ENCODE data around the gene NRXN2. TPM values are rescaled to one million over a fixed set of nuclear protein-coding genes. Genes with fewer than 3 reads are reported as not detected.
A peak's percentile ranks its signal among the peaks of the same experiment; 100 is the strongest.

Gene NRXN2
- total and polyA plus RNA-seq, 4 donors: 2.6 to 35.9 (median 15.6) TPM

DNA sequence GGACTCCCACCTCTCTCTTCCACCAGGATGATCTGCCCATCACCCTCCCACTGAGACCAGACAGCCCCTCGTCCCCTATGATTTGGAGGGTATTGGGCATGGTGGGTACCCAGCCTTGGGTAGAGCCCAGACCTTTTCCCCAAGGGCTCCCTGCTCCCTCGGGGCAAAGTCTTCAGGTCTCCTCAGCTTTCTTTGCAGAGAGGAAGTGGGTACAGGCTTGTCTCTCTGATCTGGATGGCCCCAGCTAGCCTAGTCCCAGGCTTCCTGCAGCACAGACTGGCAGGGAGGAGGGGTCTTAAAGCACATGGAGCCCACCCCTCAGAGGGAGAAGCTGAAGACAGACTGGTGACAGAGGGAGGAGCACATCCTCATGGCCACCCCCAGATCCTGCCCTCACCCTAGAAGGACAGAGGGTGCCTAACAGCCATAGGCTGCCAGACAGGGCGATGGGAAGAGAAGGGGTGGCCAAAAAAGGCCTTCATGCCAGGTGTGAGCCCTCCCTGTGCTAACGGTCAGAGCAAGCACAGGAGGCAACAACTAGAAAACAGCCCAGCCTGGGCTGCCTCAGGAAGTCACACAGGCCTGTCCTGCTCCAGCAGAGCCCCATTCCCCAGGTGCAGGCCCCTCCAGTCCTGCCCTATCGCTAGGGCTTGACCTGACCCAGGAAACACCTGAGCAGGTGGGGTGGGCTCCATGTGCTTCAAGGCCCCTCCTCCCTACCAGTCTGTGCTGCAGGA is 101.5 kb downstream of the NRXN2 start:
- Histone ChIP-seq H3K27me3 (ENCODE audit: control insufficient read depth in 1 of 2, insufficient read depth in 2 of 2, low read length in 1 of 2) (no peaks in the 10 kb centered on the region), H3K4me3 (ENCODE audit: low read length in 2 of 2) (no peak overlapping the region), H3K36me3 (ENCODE audit: control insufficient read depth in 1 of 2, insufficient read depth in 2 of 2, low read length in 1 of 2) (peaks cover 0 to 2% of the 10 kb centered on the region in 2 donors), H3K9me3 (ENCODE audit: control insufficient read depth, low read length) (no peaks in the 10 kb centered on the region), H3K27ac (ENCODE audit: low read depth in 1 of 2, low read length in 2 of 2) (no peak overlapping the region), H3K4me1 (ENCODE audit: control insufficient read depth in 1 of 2, insufficient read depth in 2 of 2, low read length in 2 of 2) (no peaks in the 10 kb centered on the region)
- intact Hi-C loops (cut with DNase I): no loop called here
- no peak for ATAC-seq (ENCODE audit: low FRiP score)
- DNase-seq: no peak
- WGBS, 2 donors: 86 to 92% methylated on average over 5 of the region's 5 CpGs

- H3K4me1 ChIP-seq (ENCODE audit: control insufficient read depth in 1 of 2, insufficient read depth in 2 of 2, low read length in 2 of 2): no peaks in the 10 kb centered on the region
- peaks cover 0 to 3% of the 10 kb centered on the region in 2 donors for H3K36me3 ChIP-seq (ENCODE audit: control insufficient read depth in 1 of 2, insufficient read depth in 2 of 2, low read length in 1 of 2)
- ATAC-seq (ENCODE audit: low FRiP score): peak; percentile 30
- no peak for DNase-seq
- intact Hi-C loops (cut with DNase I): no loop called here
- no peaks in the 10 kb centered on the region for H3K9me3 ChIP-seq (ENCODE audit: control insufficient read depth, low read length)
- H3K4me3 ChIP-seq (ENCODE audit: low read length in 2 of 2): no peak overlapping the region
- no peaks in the 10 kb centered on the region for H3K27me3 ChIP-seq (ENCODE audit: control insufficient read depth in 1 of 2, insufficient read depth in 2 of 2, low read length in 1 of 2)
- no peak overlapping the region for H3K27ac ChIP-seq (ENCODE audit: low read depth in 1 of 2, low read length in 2 of 2)
- WGBS, 2 donors: 64 to 74% methylated on average over 13 of the region's 13 CpGs
Measured at GRCh38 chr11:64620381-64620971, 102.5 kb downstream of the NRXN2 start.

- no peak overlapping the region for H3K4me3 ChIP-seq (ENCODE audit: low read length in 2 of 2)
- H3K4me1 ChIP-seq (ENCODE audit: control insufficient read depth in 1 of 2, insufficient read depth in 2 of 2, low read length in 2 of 2): no peaks in the 10 kb centered on the region
- no peak overlapping the region for H3K27ac ChIP-seq (ENCODE audit: low read depth in 1 of 2, low read length in 2 of 2)
- no peaks in the 10 kb centered on the region for H3K27me3 ChIP-seq (ENCODE audit: control insufficient read depth in 1 of 2, insufficient read depth in 2 of 2, low read length in 1 of 2)
- DNase-seq: no peak
- WGBS, 2 donors: 49 to 51% methylated on average over 5 of the region's 5 CpGs
- intact Hi-C loops (cut with DNase I): no loop called here
- peaks cover 0 to 4% of the 10 kb centered on the region in 2 donors for H3K36me3 ChIP-seq (ENCODE audit: control insufficient read depth in 1 of 2, insufficient read depth in 2 of 2, low read length in 1 of 2)
- ATAC-seq (ENCODE audit: low FRiP score): peak; percentile 14
- H3K9me3 ChIP-seq (ENCODE audit: control insufficient read depth, low read length): no peaks in the 10 kb centered on the region
Measured at GRCh38 chr11:64619811-64620380, 103.1 kb downstream of the NRXN2 start.

GRCh38 chr11:64619196-64619595 is 103.8 kb downstream of the NRXN2 start:
- H3K27me3 ChIP-seq (ENCODE audit: control insufficient read depth in 1 of 2, insufficient read depth in 2 of 2, low read length in 1 of 2): no peaks in the 10 kb centered on the region
- WGBS, 2 donors: 78 to 86% methylated on average over 4 of the region's 4 CpGs
- H3K36me3 ChIP-seq (ENCODE audit: control insufficient read depth in 1 of 2, insufficient read depth in 2 of 2, low read length in 1 of 2): peaks cover 0 to 4% of the 10 kb centered on the region in 2 donors
- no peaks in the 10 kb centered on the region for H3K9me3 ChIP-seq (ENCODE audit: control insufficient read depth, low read length)
- no peak overlapping the region for H3K4me3 ChIP-seq (ENCODE audit: low read length in 2 of 2)
- no peaks in the 10 kb centered on the region for H3K4me1 ChIP-seq (ENCODE audit: control insufficient read depth in 1 of 2, insufficient read depth in 2 of 2, low read length in 2 of 2)
- ATAC-seq (ENCODE audit: low FRiP score) (no peak), DNase-seq (no peak)
- intact Hi-C loops (cut with DNase I): no loop called here
- no peak overlapping the region for H3K27ac ChIP-seq (ENCODE audit: low read depth in 1 of 2, low read length in 2 of 2)

DNA sequence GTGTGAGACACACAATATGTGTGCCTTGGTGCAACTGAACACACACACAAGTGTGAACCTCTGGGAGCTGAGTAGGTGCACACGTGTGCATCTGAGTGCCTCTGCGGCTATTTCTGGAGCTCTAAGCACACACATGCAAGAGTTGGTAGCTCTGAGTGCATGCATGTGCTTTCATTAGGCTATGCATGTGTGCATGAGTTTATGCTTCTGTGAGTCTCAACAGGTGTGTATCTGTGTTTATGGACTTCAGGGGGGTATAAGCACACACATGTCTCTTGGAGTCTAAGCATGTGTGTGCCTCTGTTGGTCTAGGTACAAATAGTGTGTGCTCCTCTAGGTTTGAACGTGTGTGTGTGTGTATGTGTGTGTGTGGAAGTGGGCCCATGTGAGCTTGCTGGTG is 106.2 kb downstream of the NRXN2 start:
- no peak for DNase-seq

GRCh38 chr11:64614917-64615316 is 108.1 kb downstream of the NRXN2 start:
- H3K27ac ChIP-seq (ENCODE audit: low read depth in 1 of 2, low read length in 2 of 2): no peak overlapping the region
- no peak overlapping the region for H3K4me3 ChIP-seq (ENCODE audit: low read length in 2 of 2)
- WGBS, 2 donors: 65 to 84% methylated on average over 5 of the region's 5 CpGs
- H3K27me3 ChIP-seq (ENCODE audit: control insufficient read depth in 1 of 2, insufficient read depth in 2 of 2, low read length in 1 of 2): no peaks in the 10 kb centered on the region
- peaks cover 0 to 4% of the 10 kb centered on the region in 2 donors for H3K36me3 ChIP-seq (ENCODE audit: control insufficient read depth in 1 of 2, insufficient read depth in 2 of 2, low read length in 1 of 2)
- intact Hi-C loops (cut with DNase I): no loop called here
- ATAC-seq (ENCODE audit: low FRiP score) (no peak), DNase-seq (no peak)
- H3K4me1 ChIP-seq (ENCODE audit: control insufficient read depth in 1 of 2, insufficient read depth in 2 of 2, low read length in 2 of 2): no peaks in the 10 kb centered on the region
- no peaks in the 10 kb centered on the region for H3K9me3 ChIP-seq (ENCODE audit: control insufficient read depth, low read length)

More for the DNA sequence above, 106.2 kb downstream of the NRXN2 start:
- peaks cover 0 to 4% of the 10 kb centered on the region in 2 donors for H3K36me3 ChIP-seq (ENCODE audit: control insufficient read depth in 1 of 2, insufficient read depth in 2 of 2, low read length in 1 of 2)
- no peak overlapping the region for H3K27ac ChIP-seq (ENCODE audit: low read depth in 1 of 2, low read length in 2 of 2)
- intact Hi-C loops (cut with DNase I): no loop called here
- WGBS, 2 donors: 87 to 90% methylated on average over 3 of the region's 3 CpGs
- no peaks in the 10 kb centered on the region for H3K27me3 ChIP-seq (ENCODE audit: control insufficient read depth in 1 of 2, insufficient read depth in 2 of 2, low read length in 1 of 2)
- H3K4me1 ChIP-seq (ENCODE audit: control insufficient read depth in 1 of 2, insufficient read depth in 2 of 2, low read length in 2 of 2): no peaks in the 10 kb centered on the region
- H3K9me3 ChIP-seq (ENCODE audit: control insufficient read depth, low read length): no peaks in the 10 kb centered on the region
- no peak for ATAC-seq (ENCODE audit: low FRiP score)
- no peak overlapping the region for H3K4me3 ChIP-seq (ENCODE audit: low read length in 2 of 2)

DNA sequence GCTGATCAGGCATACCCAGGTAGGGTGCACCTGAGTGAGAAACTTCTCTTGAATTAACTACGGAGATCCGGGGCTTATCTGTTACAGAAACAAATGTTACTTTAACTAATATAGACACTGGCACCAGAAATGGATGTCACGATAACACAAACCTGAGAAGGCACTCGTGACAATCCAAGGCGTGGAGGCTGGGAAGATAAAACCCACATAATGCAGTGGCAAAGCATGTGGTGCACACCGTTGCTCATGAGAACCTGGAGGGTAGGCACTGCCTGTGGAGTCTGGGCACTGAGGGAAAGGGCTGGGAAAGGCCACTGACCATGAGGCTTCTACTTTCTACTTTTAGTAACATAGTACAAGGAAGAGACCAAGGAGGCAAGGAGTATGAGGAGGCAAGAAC is 109.3 kb downstream of the NRXN2 start:
- intact Hi-C loops (cut with DNase I): no loop called here
- 88 to 93% methylated on average over 6 of the region's 6 CpGs for WGBS, 2 donors

DNA sequence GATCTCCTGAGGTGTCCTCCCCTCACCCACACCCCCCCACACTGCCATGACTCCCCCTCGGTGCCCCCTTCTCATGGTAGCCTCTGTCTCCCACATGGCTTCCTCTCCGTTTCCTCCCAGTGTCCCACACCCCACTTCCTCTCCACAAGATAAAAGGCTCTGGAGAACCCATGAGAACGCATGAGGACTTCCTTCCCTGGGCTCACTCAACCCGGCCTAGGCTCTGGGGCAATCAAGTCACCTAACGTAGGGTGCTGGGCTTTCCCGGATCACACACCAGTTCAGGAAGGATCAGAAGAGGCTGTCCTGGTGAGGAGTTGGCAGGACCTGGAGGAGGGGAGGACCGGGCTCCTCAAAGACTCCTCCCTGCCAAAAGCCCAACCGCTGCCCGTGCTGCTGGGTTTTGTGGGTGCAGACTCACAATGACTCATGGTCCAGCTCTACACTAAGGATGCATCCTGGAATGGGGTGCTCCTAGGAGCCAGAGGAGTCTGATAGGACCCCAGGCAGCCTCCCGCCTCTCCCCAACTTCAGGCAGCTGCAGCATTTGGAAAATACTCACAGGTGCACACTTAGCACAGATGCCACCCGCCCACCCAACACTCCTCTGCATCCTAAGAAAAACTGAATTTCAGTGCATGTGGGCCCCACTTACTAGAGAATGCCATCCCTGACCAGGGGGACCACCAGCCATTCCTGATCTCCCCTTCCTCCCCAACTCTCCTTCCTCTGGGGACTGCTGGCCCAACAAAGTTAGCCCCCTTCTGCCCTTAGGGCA is 110.9 kb downstream of the NRXN2 start:
- Histone ChIP-seq H3K27ac (ENCODE audit: low read depth in 1 of 2, low read length in 2 of 2) (no peak overlapping the region), H3K9me3 (ENCODE audit: control insufficient read depth, low read length) (no peaks in the 10 kb centered on the region), H3K36me3 (ENCODE audit: control insufficient read depth in 1 of 2, insufficient read depth in 2 of 2, low read length in 1 of 2) (peaks cover 0 to 4% of the 10 kb centered on the region in 2 donors), H3K27me3 (ENCODE audit: control insufficient read depth in 1 of 2, insufficient read depth in 2 of 2, low read length in 1 of 2) (no peaks in the 10 kb centered on the region), H3K4me3 (ENCODE audit: low read length in 2 of 2) (no peak overlapping the region), H3K4me1 (ENCODE audit: control insufficient read depth in 1 of 2, insufficient read depth in 2 of 2, low read length in 2 of 2) (no peaks in the 10 kb centered on the region)
- WGBS, 2 donors: 75 to 83% methylated on average over 11 of the region's 11 CpGs
- DNase-seq: no peak
- intact Hi-C loops (cut with DNase I): no loop called here
- no peak for ATAC-seq (ENCODE audit: low FRiP score)

More for the DNA sequence above, 109.3 kb downstream of the NRXN2 start:
- H3K27me3 ChIP-seq (ENCODE audit: control insufficient read depth in 1 of 2, insufficient read depth in 2 of 2, low read length in 1 of 2): no peaks in the 10 kb centered on the region
- no peaks in the 10 kb centered on the region for H3K4me1 ChIP-seq (ENCODE audit: control insufficient read depth in 1 of 2, insufficient read depth in 2 of 2, low read length in 2 of 2)
- no peak overlapping the region for H3K27ac ChIP-seq (ENCODE audit: low read depth in 1 of 2, low read length in 2 of 2)
- ATAC-seq (ENCODE audit: low FRiP score) (no peak), DNase-seq (no peak)
- H3K4me3 ChIP-seq (ENCODE audit: low read length in 2 of 2): no peak overlapping the region
- H3K36me3 ChIP-seq (ENCODE audit: control insufficient read depth in 1 of 2, insufficient read depth in 2 of 2, low read length in 1 of 2): peaks cover 0 to 4% of the 10 kb centered on the region in 2 donors
- no peaks in the 10 kb centered on the region for H3K9me3 ChIP-seq (ENCODE audit: control insufficient read depth, low read length)
